Measurements from ENCODE around the gene ACAD8. TPM values are rescaled to one million over a fixed set of nuclear protein-coding genes. Genes with fewer than 3 reads are reported as not detected.

ACAD8 gene
- total RNA-seq = 10 to 100 TPM; 20.9 to 22.1 TPM

GRCh38 chr11:134253188-134253993, at the start of gene ACAD8, which contains the start of gene THYN1:
Gene ACAD8 (plus strand): TSS chr11:134253568. CDS start chr11:134253601, 33 bp downstream.
Gene THYN1 (minus strand): TSS chr11:134253352. CDS start chr11:134252882, 470 bp downstream.
- H3K9me3 Mint-ChIP-seq = no peaks in the 10 kb centered on the region
- DNase-seq = peak; percentile 97
- H3K4me3 Mint-ChIP-seq = peak within 1 kb of the TSS; percentile 89
- H3K36me3 Mint-ChIP-seq = peaks cover 13% of the 10 kb centered on the region
- intact Hi-C loops (cut with micrococcal nuclease) = loop anchor here (1.0 to 5.0 kb wide), 6 partner anchors 22 to 325 kb away; partner anchors contain the start of genes GLB1L2 and VPS26B
- CTCF ChIA-PET = interaction anchor here (0.6 to 5.0 kb wide), 7 partner anchors 9 to 47 kb away, joined by 3 to 32 read pairs (median 6); partner anchors contain the start of genes GLB1L3, NCAPD3 and VPS26B
- H3K4me1 Mint-ChIP-seq (ENCODE audit: low read depth) = peaks cover 40% of the 10 kb centered on the region
- no peaks in the 10 kb centered on the region for H3K27me3 Mint-ChIP-seq
- POLR2A ChIA-PET = interaction anchor here (0.9 to 7.9 kb wide), 4 partner anchors 19 to 29 kb away, joined by 4 to 67 read pairs (median 6); partner anchors contain the start of genes GLB1L3, NCAPD3 and VPS26B
- peak within 1 kb of the TSS; percentile 89 for H3K27ac Mint-ChIP-seq

GRCh38 chr11:134205729-134206128, 47.6 kb upstream of the ACAD8 start:
- no peaks in the 10 kb centered on the region for H3K9me3 Mint-ChIP-seq
- H3K27me3 Mint-ChIP-seq = no peaks in the 10 kb centered on the region
- POLR2A ChIA-PET = interaction anchor here (0.7 kb wide), 1 partner anchor 17 kb away, joined by 4 read pairs; no protein-coding TSS in a partner anchor
- no peak overlapping the region for H3K27ac Mint-ChIP-seq
- DNase-seq = no peak
- peaks cover 67% of the 10 kb centered on the region for H3K36me3 Mint-ChIP-seq
- intact Hi-C loops (cut with micrococcal nuclease) = no loop called here
- CTCF ChIA-PET = interaction anchor here (0.8 to 0.9 kb wide), 3 partner anchors 14 to 48 kb away, joined by 3 to 4 read pairs (median 3); partner anchors contain the start of gene ACAD8
- H3K4me1 Mint-ChIP-seq (ENCODE audit: low read depth) = no peaks in the 10 kb centered on the region
- no peak overlapping the region for H3K4me3 Mint-ChIP-seq

- Mint-ChIP-seq H3K9me3 (no peaks in the 10 kb centered on the region), H3K4me1 (ENCODE audit: low read depth) (no peaks in the 10 kb centered on the region), H3K4me3 (no peak overlapping the region), H3K27me3 (no peaks in the 10 kb centered on the region), H3K36me3 (peaks cover 65% of the 10 kb centered on the region), H3K27ac (no peak overlapping the region)
- no peak for DNase-seq
- ChIA-PET CTCF (interaction anchor here (0.8 to 3.1 kb wide), 4 partner anchors 13 to 47 kb away, joined by 3 to 17 read pairs (median 4); partner anchors contain the start of gene ACAD8), POLR2A (no interaction called here)
- intact Hi-C loops (cut with micrococcal nuclease) = no loop called here
These were observed 47.2 kb upstream of the ACAD8 start for GRCh38 chr11:134206185-134206584.

- Mint-ChIP-seq H3K4me3 (no peak overlapping the region), H3K4me1 (ENCODE audit: low read depth) (peaks cover 2% of the 10 kb centered on the region), H3K9me3 (no peaks in the 10 kb centered on the region), H3K36me3 (peaks cover 62% of the 10 kb centered on the region), H3K27me3 (no peaks in the 10 kb centered on the region), H3K27ac (no peak overlapping the region)
- intact Hi-C loops (cut with micrococcal nuclease) = loop anchor here (1.0 kb wide), 1 partner anchor 46 kb away; the partner anchor contains the start of genes ACAD8 and THYN1
- ChIA-PET POLR2A (interaction anchor here (2.0 kb wide), 1 partner anchor 17 kb away, joined by 6 read pairs; the partner anchor contains the start of genes NCAPD3 and VPS26B), CTCF (interaction anchor here (0.7 to 3.1 kb wide), 15 partner anchors 10 to 280 kb away, joined by 3 to 17 read pairs (median 4); partner anchors contain the start of genes GLB1L3 and VPS26B)
- DNase-seq = peak; percentile 76
These were observed 45.7 kb upstream of the ACAD8 start for GRCh38 chr11:134207538-134208239.

GRCh38 chr11:134215836-134216235, 37.5 kb upstream of the ACAD8 start:
- no peak overlapping the region for H3K27ac Mint-ChIP-seq
- ChIA-PET POLR2A (no interaction called here), CTCF (no interaction called here)
- H3K4me3 Mint-ChIP-seq = no peak overlapping the region
- peaks cover 38% of the 10 kb centered on the region for H3K4me1 Mint-ChIP-seq (ENCODE audit: low read depth)
- intact Hi-C loops (cut with micrococcal nuclease) = no loop called here
- H3K36me3 Mint-ChIP-seq = peaks cover 56% of the 10 kb centered on the region
- DNase-seq = no peak
- no peaks in the 10 kb centered on the region for H3K9me3 Mint-ChIP-seq
- H3K27me3 Mint-ChIP-seq = no peaks in the 10 kb centered on the region

GRCh38 chr11:134216816-134217215, 36.6 kb upstream of the ACAD8 start:
- DNase-seq = no peak
- Mint-ChIP-seq H3K27me3 (no peaks in the 10 kb centered on the region), H3K27ac (no peak overlapping the region), H3K9me3 (no peaks in the 10 kb centered on the region), H3K36me3 (peaks cover 49% of the 10 kb centered on the region), H3K4me3 (no peak overlapping the region), H3K4me1 (ENCODE audit: low read depth) (peaks cover 43% of the 10 kb centered on the region)
- ChIA-PET CTCF (interaction anchor here (1.4 kb wide), 1 partner anchor 28 kb away, joined by 3 read pairs; no protein-coding TSS in a partner anchor), POLR2A (no interaction called here)
- intact Hi-C loops (cut with micrococcal nuclease) = no loop called here

- H3K9me3 Mint-ChIP-seq = no peaks in the 10 kb centered on the region
- H3K27ac Mint-ChIP-seq = peak overlapping the region; percentile 97
- peak; percentile 32 for DNase-seq
- peaks cover 28% of the 10 kb centered on the region for H3K36me3 Mint-ChIP-seq
- intact Hi-C loops (cut with micrococcal nuclease) = loop anchor here (10.0 kb wide), 2 partner anchors 158 to 188 kb away; partner anchors contain the start of gene JAM3
- peak overlapping the region; percentile 98 for H3K4me3 Mint-ChIP-seq
- H3K27me3 Mint-ChIP-seq = no peaks in the 10 kb centered on the region
- ChIA-PET CTCF (interaction anchor here (1.2 to 2.2 kb wide), 3 partner anchors 15 to 53 kb away, joined by 4 to 10 read pairs (median 4); partner anchors contain the start of gene GLB1L3), POLR2A (interaction anchor here (0.6 to 5.6 kb wide), 6 partner anchors 10 to 109 kb away, joined by 4 to 67 read pairs (median 7); partner anchors contain the start of genes ACAD8, GLB1L2, GLB1L3 and THYN1)
- H3K4me1 Mint-ChIP-seq (ENCODE audit: low read depth) = peaks cover 49% of the 10 kb centered on the region
These were observed 30.2 kb upstream of the ACAD8 start for GRCh38 chr11:134223121-134223520.

- Mint-ChIP-seq H3K36me3 (peaks cover 20% of the 10 kb centered on the region), H3K27me3 (no peaks in the 10 kb centered on the region), H3K9me3 (no peaks in the 10 kb centered on the region), H3K4me1 (ENCODE audit: low read depth) (peaks cover 54% of the 10 kb centered on the region), H3K27ac (peak within 1 kb of the TSS; percentile 97), H3K4me3 (peak within 1 kb of the TSS; percentile 98)
- intact Hi-C loops (cut with micrococcal nuclease) = loop anchor here (1.0 to 10.0 kb wide), 7 partner anchors 24 to 296 kb away; partner anchors contain the start of genes ACAD8, JAM3 and THYN1
- CTCF ChIA-PET = interaction anchor here (0.6 to 2.8 kb wide), 13 partner anchors 10 to 296 kb away, joined by 3 to 12 read pairs (median 4); partner anchors contain the start of genes ACAD8, GLB1L3 and THYN1
- peak; percentile 98 for DNase-seq
- POLR2A ChIA-PET = interaction anchor here (0.7 to 5.6 kb wide), 15 partner anchors 9 to 279 kb away, joined by 3 to 67 read pairs (median 4); partner anchors contain the start of genes ACAD8, GLB1L2, GLB1L3 and IGSF9B
These were observed 29.3 kb upstream of the ACAD8 start, which contains the start of the genes NCAPD3 and VPS26B for GRCh38 chr11:134223836-134224709. Gene NCAPD3 (minus strand): TSS chr11:134223967. CDS start chr11:134223926, 41 bp downstream. Gene VPS26B (plus strand): TSS chr11:134224671. CDS start chr11:134225123, 452 bp downstream.

GRCh38 chr11:134224710-134225664, 28.4 kb upstream of the ACAD8 start:
- Mint-ChIP-seq H3K27ac (peak overlapping the region; percentile 92), H3K4me3 (peak overlapping the region; percentile 98), H3K4me1 (ENCODE audit: low read depth) (peaks cover 63% of the 10 kb centered on the region), H3K36me3 (peaks cover 17% of the 10 kb centered on the region), H3K9me3 (no peaks in the 10 kb centered on the region), H3K27me3 (no peaks in the 10 kb centered on the region)
- DNase-seq = peak; percentile 83
- CTCF ChIA-PET = interaction anchor here (0.8 to 2.8 kb wide), 14 partner anchors 9 to 297 kb away, joined by 3 to 12 read pairs (median 5); partner anchors contain the start of genes ACAD8, GLB1L3 and THYN1
- intact Hi-C loops (cut with micrococcal nuclease) = loop anchor here (1.0 to 10.0 kb wide), 8 partner anchors 23 to 297 kb away; partner anchors contain the start of genes ACAD8, JAM3 and THYN1
- POLR2A ChIA-PET = interaction anchor here (0.8 to 5.6 kb wide), 14 partner anchors 8 to 280 kb away, joined by 3 to 67 read pairs (median 5); partner anchors contain the start of genes ACAD8, GLB1L2, GLB1L3 and IGSF9B
